H9 (cell line): Measurements from ENCODE around the gene FREY1. TPM values are rescaled to one million over a fixed set of nuclear protein-coding genes. Genes with fewer than 3 reads are reported as not detected.

Experiments
- DNase-seq: peaks from one replicate; pipeline ENCODE4 v3.0.0-alpha.2; 2017
- H2AFZ ChIP-seq: one replicate; pipeline ENCODE4 v1.6.1; 2013; ENCODE audit warnings: mild to moderate bottlenecking, low read length, control low read depth, moderate library complexity
- H2AK5ac ChIP-seq: 2 replicates; pipeline ENCODE4 v1.6.1; 2013; ENCODE audit warnings: low read length, control low read depth, mixed read lengths; ENCODE audit not compliant: insufficient read length
- H2BK120ac ChIP-seq: one replicate; pipeline ENCODE4 v1.6.1; 2013; ENCODE audit warnings: low read depth, mild to moderate bottlenecking, low read length, control low read depth, inconsistent platforms; ENCODE audit not compliant: poor library complexity, severe bottlenecking
- H2BK12ac ChIP-seq: 2 replicates; pipeline ENCODE4 v1.6.1; 2013; ENCODE audit warnings: low read length, control low read depth, mixed read lengths, low read depth; ENCODE audit not compliant: insufficient read length
- H2BK15ac ChIP-seq: 2 replicates; pipeline ENCODE4 v1.6.1; 2013; ENCODE audit warnings: low read depth, low read length, control low read depth
- H2BK20ac ChIP-seq: one replicate; pipeline ENCODE4 v1.6.1; 2013; ENCODE audit warnings: low read depth, mild to moderate bottlenecking, low read length, control low read depth, inconsistent platforms; ENCODE audit not compliant: poor library complexity, severe bottlenecking
- H2BK5ac ChIP-seq: 2 replicates; pipeline ENCODE4 v1.6.1; 2013; ENCODE audit warnings: low read length, control low read depth, mixed read lengths; ENCODE audit not compliant: insufficient read length
- H3K14ac ChIP-seq: 2 replicates; pipeline ENCODE4 v1.6.1; 2013; ENCODE audit warnings: low read length, control low read depth; ENCODE audit not compliant: insufficient read depth
- H3K18ac ChIP-seq: 2 replicates; pipeline ENCODE4 v1.6.1; 2013; ENCODE audit warnings: low read depth, mild to moderate bottlenecking, mixed read lengths, low read length, control low read depth; ENCODE audit not compliant: insufficient read length
- H3K23ac ChIP-seq: 2 replicates; pipeline ENCODE4 v1.6.1; 2013; ENCODE audit warnings: low read length, control low read depth, mixed read lengths, low read depth; ENCODE audit not compliant: insufficient read length
- H3K23me2 ChIP-seq: 2 replicates; pipeline ENCODE4 v1.6.1; 2013; ENCODE audit warnings: low read depth, mild to moderate bottlenecking, mixed read lengths, low read length, control low read depth; ENCODE audit not compliant: insufficient read length, poor library complexity, severe bottlenecking
- H3K27ac ChIP-seq: 2 replicates; pipeline ENCODE4 v1.5.1; 2013; ENCODE audit warnings: low read length, control low read depth, mixed read lengths, low read depth; ENCODE audit not compliant: insufficient read length
- H3K27me3 ChIP-seq: 2 replicates; pipeline ENCODE4 v1.6.1; 2013; ENCODE audit warnings: low read length, control low read depth, inconsistent platforms; ENCODE audit not compliant: insufficient read depth
- H3K4ac ChIP-seq: 2 replicates; pipeline ENCODE4 v1.6.1; 2013; ENCODE audit warnings: low read depth, mild to moderate bottlenecking, control low read depth, inconsistent platforms, low read length, moderate library complexity
- H3K4me1 ChIP-seq: 2 replicates; pipeline ENCODE4 v1.6.1; 2013; ENCODE audit warnings: low read length, control low read depth, inconsistent platforms; ENCODE audit not compliant: insufficient read depth
- H3K4me2 ChIP-seq: 2 replicates; pipeline ENCODE4 v1.6.1; 2013; ENCODE audit warnings: low read length, control low read depth, mixed read lengths; ENCODE audit not compliant: insufficient read length, insufficient read depth
- H3K56ac ChIP-seq: 2 replicates; pipeline ENCODE4 v1.6.1; 2013; ENCODE audit warnings: low read depth, mild to moderate bottlenecking, mixed read lengths, low read length, control low read depth; ENCODE audit not compliant: insufficient read length
- H3K79me1 ChIP-seq: 2 replicates; pipeline ENCODE4 v1.6.1; 2013; ENCODE audit warnings: low read depth, mild to moderate bottlenecking, moderate library complexity, low read length, control low read depth, inconsistent platforms; ENCODE audit not compliant: insufficient read depth, poor library complexity, severe bottlenecking
- H3K79me2 ChIP-seq: 2 replicates; pipeline ENCODE4 v1.6.1; 2013; ENCODE audit warnings: low read length, control low read depth, inconsistent platforms; ENCODE audit not compliant: insufficient read depth
- H3K9ac ChIP-seq: 2 replicates; pipeline ENCODE4 v1.6.1; 2013; ENCODE audit warnings: low read length, control low read depth, mixed read lengths; ENCODE audit not compliant: insufficient read length; ENCODE audit errors: extremely low read depth
- H3K9me3 ChIP-seq: one replicate; pipeline ENCODE4 v1.6.1; 2013; ENCODE audit warnings: low read depth, low read length, inconsistent platforms; ENCODE audit not compliant: control insufficient read depth
- H3T11ph ChIP-seq: one replicate; pipeline ENCODE4 v1.6.1; 2013; ENCODE audit warnings: mild to moderate bottlenecking, low read length, control low read depth, inconsistent platforms
- H4K20me1 ChIP-seq: one replicate; pipeline ENCODE4 v1.6.1; 2013; ENCODE audit not compliant: control insufficient read depth, insufficient read length, insufficient read depth
- H4K5ac ChIP-seq: 2 replicates; pipeline ENCODE4 v1.6.1; 2013; ENCODE audit warnings: low read depth, mild to moderate bottlenecking, mixed read lengths, low read length, control low read depth; ENCODE audit not compliant: insufficient read length
- H4K8ac ChIP-seq: replicated peaks from 2 replicates; pipeline ENCODE4 v1.6.1; 2013; ENCODE audit warnings: low read length, control low read depth, mixed read lengths, low read depth; ENCODE audit not compliant: insufficient read length
- H4K91ac ChIP-seq: 2 replicates; pipeline ENCODE4 v1.6.1; 2013; ENCODE audit warnings: low read depth, mild to moderate bottlenecking, moderate library complexity, mixed read lengths, low read length, control low read depth; ENCODE audit not compliant: insufficient read length
- H3K27ac Mint-ChIP-seq, 3 experiments: 2 replicates in 2 of 3; 3 replicates in 1 of 3; pipeline ENCODE4 v1.8.0; 2020 to 2021; ENCODE audit warnings: mixed read lengths in 3 of 3, mild to moderate bottlenecking in 1 of 3, moderate library complexity in 1 of 3
- H3K27me3 Mint-ChIP-seq: 2 replicates; pipeline ENCODE4 v1.8.0; 2021; ENCODE audit warnings: low read depth, mild to moderate bottlenecking, moderate library complexity, mixed read lengths
- H3K36me3 Mint-ChIP-seq, 3 experiments: 2 replicates in 2 of 3; 3 replicates in 1 of 3; pipeline ENCODE4 v1.8.0; 2020 to 2021; ENCODE audit warnings: low read depth in 3 of 3, mixed read lengths in 3 of 3; ENCODE audit not compliant: insufficient read depth in 1 of 3
- H3K4me1 Mint-ChIP-seq, 2 experiments: 2 replicates each; pipeline ENCODE4 v1.8.0; 2020; ENCODE audit warnings: mixed read lengths in 2 of 2
- H3K4me3 Mint-ChIP-seq, 2 experiments: 2 replicates in 1 of 2; 3 replicates in 1 of 2; pipeline ENCODE4 v1.8.0; 2020 to 2021; ENCODE audit warnings: mild to moderate bottlenecking in 2 of 2, mixed read lengths in 2 of 2, moderate library complexity in 1 of 2
- H3K9me3 Mint-ChIP-seq, 2 experiments: 2 replicates in 1 of 2; 3 replicates in 1 of 2; pipeline ENCODE4 v1.8.0; 2020; ENCODE audit warnings: mild to moderate bottlenecking in 2 of 2, mixed read lengths in 2 of 2, moderate library complexity in 1 of 2
- CTCF ChIP-seq: fragments of 200-600 bp; sonication (generic); conservative IDR thresholded peaks from 3 replicates; pipeline ENCODE4 v1.8.0; 2021; ENCODE audit warnings: antibody characterized with exemption, mild to moderate bottlenecking
- WGBS: extraction: QIAGEN DNeasy Blood & Tissue Kit; methylation state at CpG from one replicate; pipeline ENCODE4 v1.1.7; 2013; ENCODE audit warnings: missing lambda C conversion rate, low lambda C conversion rate, mixed read lengths; ENCODE audit not compliant: insufficient read length; ENCODE audit errors: extremely low coverage; 5-methylcytosine and 5-hydroxymethylcytosine counted together
- total RNA-seq: library from RNA; stranded (reverse); gene quantifications from 2 replicates; pipeline ENCODE4 v1.2.1, GENCODE V29; 2021

Gene FREY1
- total RNA-seq, 1 experiment from 2014 or later: 2.1 TPM

GRCh38 chr11:45928535-45929215 is 21.6 kb upstream of the FREY1 start:
- Mint-ChIP-seq H3K27ac (no peak overlapping the region), H3K9me3 (no peaks in the 10 kb centered on the region), H3K27me3 (peaks cover 2% of the 10 kb centered on the region; the same call in 1 of the 2 replicates), H3K36me3 (peaks cover 22 to 71% (median 69%) of the 10 kb centered on the region in 3 experiments), H3K4me3 (no peak overlapping the region), H3K4me1 (peaks cover 11 to 13% of the 10 kb centered on the region in 2 experiments)
- no peak overlapping the region for H3K56ac ChIP-seq
- H3K14ac ChIP-seq: no peak overlapping the region
- H2BK20ac ChIP-seq: no peak overlapping the region
- no peak overlapping the region for H3K4ac ChIP-seq
- H3K23ac ChIP-seq: no peak overlapping the region
- H3K27ac ChIP-seq: no peak overlapping the region
- H3K79me2 ChIP-seq: no peaks in the 10 kb centered on the region; the same call in 1 of the 2 replicates
- no peaks in the 10 kb centered on the region for H3K27me3 ChIP-seq
- no peaks in the 10 kb centered on the region for H3K9me3 ChIP-seq
- H3K23me2 ChIP-seq: no peaks in the 10 kb centered on the region
- no peak overlapping the region for H4K8ac ChIP-seq
- H2BK5ac ChIP-seq: no peak overlapping the region
- no peak overlapping the region for H4K91ac ChIP-seq
- WGBS: no CpG with 5 or more reads among the region's 13 CpGs
- no peak overlapping the region for H3K9ac ChIP-seq
- H3K18ac ChIP-seq: no peak overlapping the region
- no peak overlapping the region for H3T11ph ChIP-seq
- peak; percentile 29 for DNase-seq
- no peak overlapping the region for H2BK15ac ChIP-seq
- no peak overlapping the region for H4K5ac ChIP-seq
- H2BK12ac ChIP-seq: no peak overlapping the region
- no peak overlapping the region for H3K4me2 ChIP-seq
- no peaks in the 10 kb centered on the region for H4K20me1 ChIP-seq
- no peaks in the 10 kb centered on the region for H3K4me1 ChIP-seq
- H2AK5ac ChIP-seq: no peak overlapping the region
- no peak overlapping the region for H2BK120ac ChIP-seq
- TF ChIP-seq CTCF: no peak
- H2AFZ ChIP-seq: no peak overlapping the region
- no peaks in the 10 kb centered on the region for H3K79me1 ChIP-seq
